K562 (cell line): Measurements from ENCODE around the gene EPHB4. TPM values are rescaled to one million over a fixed set of nuclear protein-coding genes. Genes with fewer than 3 reads are reported as not detected.
A peak's percentile ranks its signal among the peaks of the same experiment; 100 is the strongest.

Source experiments
- AFF1 ChIP-seq, 2 experiments: fragments of 450-650 bp; IDR thresholded peaks; 2 replicates each; pipeline ENCODE4 v1.6.1; 2018; ENCODE audit warnings: mild to moderate bottlenecking in 2 of 2, low read depth in 1 of 2; ENCODE audit not compliant: partially characterized antibody in 2 of 2
- BMI1 ChIP-seq: fragments of 150-350 bp; IDR thresholded peaks from 2 replicates; pipeline ENCODE4 v1.6.1; 2014; ENCODE audit warnings: low read length
- CEBPG ChIP-seq, 3 experiments: fragments of 200-800 bp in 1 of 3; sonication (Bioruptor generic) in 1 of 3; sonication (generic) in 1 of 3; formaldehyde crosslinking in 1 of 3; IDR thresholded peaks in 2 of 3; conservative IDR thresholded peaks in 1 of 3; 2 replicates each; pipeline versions ENCODE4 v1.6.1 to v1.8.0; 2016 to 2022; ENCODE audit warnings: missing compliant biosample characterization in 2 of 3, missing genetic modification characterization in 2 of 3, mild to moderate bottlenecking in 1 of 3, missing genetic modification reagents in 1 of 3
- ERF ChIP-seq: fragments of 450-650 bp; formaldehyde crosslinking; IDR thresholded peaks from 2 replicates; pipeline ENCODE4 v1.4.0; 2020; ENCODE audit warnings: mild to moderate bottlenecking, mixed read lengths
- ETS2 ChIP-seq: IDR thresholded peaks from 2 replicates; pipeline ENCODE4 v1.6.1; 2016; ENCODE audit warnings: borderline replicate concordance, missing genetic modification characterization, mild to moderate bottlenecking, moderate library complexity, missing compliant biosample characterization; ENCODE audit not compliant: poor library complexity, severe bottlenecking
- HDAC2 ChIP-seq: fragments of 450-650 bp; IDR thresholded peaks from 2 replicates; pipeline ENCODE4 v1.6.1; 2016; ENCODE audit warnings: mild to moderate bottlenecking
- HMGXB4 ChIP-seq: sonication (generic); formaldehyde crosslinking; IDR thresholded peaks from 2 replicates; pipeline ENCODE4 v1.8.1; 2023; ENCODE audit warnings: mild to moderate bottlenecking, missing genetic modification reagents
- MYNN ChIP-seq, 2 experiments: sonication (generic); formaldehyde crosslinking in 1 of 2; IDR thresholded peaks; 2 replicates each; pipeline versions ENCODE4 v1.5.0 to v1.6.1; 2016 to 2020; ENCODE audit warnings: antibody characterized with exemption in 1 of 2, missing genetic modification reagents in 1 of 2
- NCOA2 ChIP-seq, 2 experiments: fragments of 450-650 bp; IDR thresholded peaks; 2 replicates each; pipeline ENCODE4 v1.6.1; 2018; ENCODE audit warnings: mild to moderate bottlenecking in 2 of 2, moderate library complexity in 1 of 2; ENCODE audit not compliant: partially characterized antibody in 2 of 2
- NCOA4 ChIP-seq: fragments of 450-650 bp; IDR thresholded peaks from 2 replicates; pipeline ENCODE4 v1.6.1; 2018; ENCODE audit warnings: mild to moderate bottlenecking; ENCODE audit not compliant: partially characterized antibody
- SETDB1 ChIP-seq: IDR thresholded peaks from one replicate; pipeline ENCODE4 v1.6.1; 2012; ENCODE audit warnings: low read length, control low read depth, inconsistent platforms
- ZBTB2 ChIP-seq: fragments of 450-650 bp; IDR thresholded peaks from 2 replicates; pipeline ENCODE4 v1.6.1; 2016; ENCODE audit warnings: antibody characterized with exemption
- ZNF316 ChIP-seq: fragments of 450-650 bp; IDR thresholded peaks from 2 replicates; pipeline ENCODE4 v1.6.1; 2016
- ZNF512 ChIP-seq: IDR thresholded peaks from 2 replicates; pipeline ENCODE4 v1.6.1; 2016; ENCODE audit warnings: missing genetic modification characterization, missing compliant biosample characterization
- polyA plus RNA-seq, 8 experiments: library from polyadenylated mRNA; depleted of rRNA in 4 of 8; stranded (reverse) in 5 of 8; unstranded in 3 of 8; fragments of >200 nt; fragmentation: Nextera tagmentation in 2 of 8; fragmentation: Illumina TruSeq in 1 of 8; extraction: Ambion mirVana in 2 of 8; extraction: Trizol in 1 of 8; gene quantifications; 2 replicates each; pipeline versions ENCODE4 v1.2.1 to v1.2.3, GENCODE V29; 2011 to 2014; ENCODE audit warnings: inconsistent platforms in 1 of 8, missing spikeins in 1 of 8
- total RNA-seq, 7 experiments: library from RNA; depleted of rRNA in 6 of 7; stranded (reverse); fragments of >200 nt in 6 of 7; fragmentation: Illumina TruSeq in 2 of 7; extraction: Trizol in 2 of 7; gene quantifications; 2 replicates each; pipeline versions ENCODE4 v1.2.1 to v1.2.3, GENCODE V29; 2011 to 2021; ENCODE audit warnings: low replicate concordance in 1 of 7
- TF ChIP-seq, protein P1 (sequence below), 2 experiments: fragments of 250-450 bp in 1 of 2; fragments of 450-650 bp in 1 of 2; sonication (Bioruptor Pico) in 1 of 2; IDR thresholded peaks; 2 replicates each; pipeline versions ENCODE4 v1.6.1 to v1.8.0; 2016 to 2021; ENCODE audit warnings: mild to moderate bottlenecking in 2 of 2, moderate library complexity in 2 of 2, missing compliant biosample characterization in 1 of 2, missing genetic modification characterization in 1 of 2

The EPHB4 gene
- total and polyA plus RNA-seq, 9 of the 15 experiments (the other 6 are each of a cell fraction or from before 2014, with no cell fraction given), result 1.2 to 82.1 (median 37.9) TPM

GRCh38 chr7:100799037-100799896 lies 28.1 kb downstream of the EPHB4 start (continued):
- TF ChIP-seq NCOA4 (no peak), SETDB1 (no peak), MYNN (IDR thresholded peaks at IDR 0.05) (peak; percentile 60; the same call in 1 of the 2 replicates), MYNN (CRISPR knock-in tag; IDR thresholded peaks at IDR 0.05) (no peak), NCOA2 (IDR thresholded peaks at IDR 0.05; ENCODE audit: partially characterized antibody in 2 of 2) (no peak), ERF (CRISPR knock-in tag) (no peak), BMI1 (0 out of 2 replicates have a peak, but pooled peaks have one; percentile 18), HDAC2 (no peak), AFF1 (IDR thresholded peaks at IDR 0.05; ENCODE audit: low read depth in 1 of 2, partially characterized antibody in 2 of 2) (no peak), ZNF512 (tag) (peak; percentile 84), HMGXB4 (CRISPR knock-in tag) (0 out of 2 replicates have a peak, but pooled peaks have one; percentile 35), CEBPG (CRISPR knock-in tag; IDR thresholded peaks at IDR 0.05) (no peak), CEBPG (tag; conservative IDR thresholded peaks at IDR 0.05 in 1 of 2, IDR thresholded peaks at IDR 0.05 in 1 of 2) (peak; percentile 36 to 60; a peak in 1 of 4 replicates), ZBTB2 (no peak; the same call in 1 of the 2 replicates), ZNF316 (no peak), ETS2 (tag) (no peak)
- TF ChIP-seq, protein P1, sequence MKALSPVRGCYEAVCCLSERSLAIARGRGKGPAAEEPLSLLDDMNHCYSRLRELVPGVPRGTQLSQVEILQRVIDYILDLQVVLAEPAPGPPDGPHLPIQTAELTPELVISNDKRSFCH (CRISPR knock-in tag; IDR thresholded peaks at IDR 0.05), result no peak
- TF ChIP-seq, protein P1 (tag; IDR thresholded peaks at IDR 0.05), result no peak
